ENCODE results near the gene BRME1.

BRME1 gene

DNA sequence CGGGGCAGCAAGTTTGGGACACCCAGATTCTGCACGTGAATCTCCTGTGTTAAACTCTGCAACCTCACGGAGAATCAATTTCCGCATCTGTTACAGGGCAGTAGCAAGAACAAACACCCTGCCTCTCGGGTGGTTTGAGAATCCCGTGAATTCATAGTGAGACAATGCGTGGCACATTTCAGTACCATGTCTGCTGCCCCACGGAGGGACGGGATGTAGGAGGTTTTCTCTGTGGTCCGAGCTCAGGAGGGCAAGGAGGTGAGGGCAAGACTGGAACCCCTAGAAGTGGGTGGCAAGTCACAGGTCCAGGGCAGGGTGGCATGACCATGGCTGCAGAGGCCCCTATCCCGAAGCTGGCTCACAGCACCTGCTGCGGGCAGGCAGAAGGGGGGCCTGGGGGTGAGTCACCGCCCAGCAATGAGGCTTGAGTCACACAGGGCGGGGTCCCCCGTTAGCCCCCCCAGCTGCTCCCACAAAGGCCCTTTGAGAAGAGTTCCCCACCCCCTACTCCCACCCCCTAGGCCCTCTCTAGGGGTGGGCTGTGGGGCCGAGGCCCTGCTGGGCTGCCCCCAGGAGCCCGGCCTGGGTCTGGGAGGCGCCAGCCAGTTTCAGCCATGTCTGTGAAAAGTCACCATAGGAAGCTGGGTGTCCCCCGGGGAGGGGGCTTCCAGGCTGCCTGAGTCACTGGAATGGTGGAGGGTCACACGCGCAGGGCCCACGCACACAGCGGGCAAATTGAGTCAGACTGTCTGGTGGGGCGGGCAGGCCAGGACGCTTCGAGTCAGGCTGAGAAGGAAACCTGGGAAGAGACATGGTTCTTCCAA lies 54.8 kb downstream of the BRME1 start:
- H3K9me3 ChIP-seq (ENCODE audit: insufficient read depth, low read depth, low read length) = no peaks in the 10 kb centered on the region
- H3K36me3 ChIP-seq (ENCODE audit: insufficient read depth, low read length) = no peaks in the 10 kb centered on the region
- H2AFZ ChIP-seq (ENCODE audit: low read length) = no peak overlapping the region
- no peaks in the 10 kb centered on the region for H4K20me1 ChIP-seq (ENCODE audit: insufficient read depth, low read length, poor library complexity, severe bottlenecking)
- no peaks in the 10 kb centered on the region for H3K9me2 ChIP-seq (replicated peaks; ENCODE audit: low read depth, low read length)
- H3K4me1 ChIP-seq (ENCODE audit: insufficient read depth, low read length, poor library complexity, severe bottlenecking) = peaks cover 14% of the 10 kb centered on the region
- H3F3A ChIP-seq (ENCODE audit: low read depth) = 0 out of 2 replicates have a peak, but pooled peaks cover 8% of the 10 kb centered on the region
- H3K4me3 ChIP-seq (ENCODE audit: low read length, poor library complexity, severe bottlenecking) = no peak overlapping the region
- H3K9ac ChIP-seq (ENCODE audit: low read depth, low read length, poor library complexity, severe bottlenecking) = no peak overlapping the region
- no peak overlapping the region for H3K4me2 ChIP-seq (ENCODE audit: low read depth, low read length, poor library complexity, severe bottlenecking)
- TF ChIP-seq, protein P1, sequence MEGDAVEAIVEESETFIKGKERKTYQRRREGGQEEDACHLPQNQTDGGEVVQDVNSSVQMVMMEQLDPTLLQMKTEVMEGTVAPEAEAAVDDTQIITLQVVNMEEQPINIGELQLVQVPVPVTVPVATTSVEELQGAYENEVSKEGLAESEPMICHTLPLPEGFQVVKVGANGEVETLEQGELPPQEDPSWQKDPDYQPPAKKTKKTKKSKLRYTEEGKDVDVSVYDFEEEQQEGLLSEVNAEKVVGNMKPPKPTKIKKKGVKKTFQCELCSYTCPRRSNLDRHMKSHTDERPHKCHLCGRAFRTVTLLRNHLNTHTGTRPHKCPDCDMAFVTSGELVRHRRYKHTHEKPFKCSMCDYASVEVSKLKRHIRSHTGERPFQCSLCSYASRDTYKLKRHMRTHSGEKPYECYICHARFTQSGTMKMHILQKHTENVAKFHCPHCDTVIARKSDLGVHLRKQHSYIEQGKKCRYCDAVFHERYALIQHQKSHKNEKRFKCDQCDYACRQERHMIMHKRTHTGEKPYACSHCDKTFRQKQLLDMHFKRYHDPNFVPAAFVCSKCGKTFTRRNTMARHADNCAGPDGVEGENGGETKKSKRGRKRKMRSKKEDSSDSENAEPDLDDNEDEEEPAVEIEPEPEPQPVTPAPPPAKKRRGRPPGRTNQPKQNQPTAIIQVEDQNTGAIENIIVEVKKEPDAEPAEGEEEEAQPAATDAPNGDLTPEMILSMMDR (conservative IDR thresholded peaks at IDR 0.05; ENCODE audit: low read length) = no peak
- TF ChIP-seq EZH2phosphoT487 (IDR thresholded peaks at IDR 0.05; ENCODE audit: borderline replicate concordance) = no peak
- H3K79me2 ChIP-seq (ENCODE audit: insufficient read depth, low read length) = no peaks in the 10 kb centered on the region
- H3K27me3 ChIP-seq (ENCODE audit: insufficient read depth, low read length, poor library complexity, severe bottlenecking) = no peaks in the 10 kb centered on the region

DNA sequence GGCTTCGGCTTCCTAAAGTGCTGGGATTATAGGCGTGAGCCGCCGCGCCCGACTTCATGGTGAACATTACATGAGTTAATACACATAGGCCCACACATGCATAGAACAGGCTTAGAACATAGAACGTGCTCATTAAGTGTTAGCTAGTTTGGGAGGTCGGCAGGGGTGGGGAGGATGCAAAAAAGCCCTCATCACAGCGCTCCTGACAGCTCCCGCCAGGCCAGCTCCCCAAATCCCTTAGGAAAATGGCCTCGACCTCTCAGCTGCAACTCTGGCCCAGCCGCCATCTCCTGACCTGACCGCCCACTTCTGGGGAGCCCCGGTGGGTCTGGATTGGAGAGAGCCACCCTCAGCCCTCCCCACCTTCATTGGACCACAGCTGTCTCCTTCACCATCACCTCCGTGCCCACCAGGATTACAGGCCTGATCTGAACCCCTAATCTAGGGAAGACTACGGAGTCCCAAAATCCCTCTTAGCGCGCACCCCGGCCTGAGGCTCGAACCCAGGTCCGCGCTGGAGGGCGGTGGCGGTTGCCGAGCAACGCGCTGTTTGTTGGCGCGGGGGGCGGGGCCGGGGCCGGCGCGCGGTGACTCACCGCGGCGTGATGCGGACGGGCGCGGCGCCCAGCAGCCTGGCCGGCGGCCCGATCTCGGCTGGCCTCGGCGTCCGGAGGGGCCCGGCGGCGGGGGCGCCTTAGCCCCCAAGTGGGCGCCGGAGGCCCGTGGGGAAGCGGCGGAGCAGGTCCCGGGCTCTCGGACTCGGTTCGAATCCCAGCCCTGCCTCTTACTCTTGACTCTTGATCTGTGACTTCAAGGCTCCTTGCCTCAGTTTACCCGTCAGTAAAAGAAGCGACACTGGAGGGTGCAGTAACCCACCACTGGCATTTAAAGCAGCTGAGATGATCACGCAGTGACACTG lies 55.7 kb downstream of the BRME1 start:
- Histone ChIP-seq H3K9me2 (replicated peaks; ENCODE audit: low read depth, low read length) (no peaks in the 10 kb centered on the region), H2AFZ (ENCODE audit: low read length) (no peak overlapping the region), H3K4me3 (ENCODE audit: low read length, poor library complexity, severe bottlenecking) (no peak overlapping the region), H3K36me3 (ENCODE audit: insufficient read depth, low read length) (no peaks in the 10 kb centered on the region), H3K27me3 (ENCODE audit: insufficient read depth, low read length, poor library complexity, severe bottlenecking) (no peaks in the 10 kb centered on the region), H3K79me2 (ENCODE audit: insufficient read depth, low read length) (no peaks in the 10 kb centered on the region), H3K9me3 (ENCODE audit: insufficient read depth, low read depth, low read length) (no peaks in the 10 kb centered on the region), H3F3A (ENCODE audit: low read depth) (0 out of 2 replicates have a peak, but pooled peaks cover 8% of the 10 kb centered on the region), H3K4me1 (ENCODE audit: insufficient read depth, low read length, poor library complexity, severe bottlenecking) (peaks cover 18% of the 10 kb centered on the region), H4K20me1 (ENCODE audit: insufficient read depth, low read length, poor library complexity, severe bottlenecking) (no peaks in the 10 kb centered on the region), H3K4me2 (ENCODE audit: low read depth, low read length, poor library complexity, severe bottlenecking) (no peak overlapping the region), H3K9ac (ENCODE audit: low read depth, low read length, poor library complexity, severe bottlenecking) (no peak overlapping the region)
- TF ChIP-seq EZH2phosphoT487 (IDR thresholded peaks at IDR 0.05; ENCODE audit: borderline replicate concordance) = no peak
- TF ChIP-seq, protein P1 (conservative IDR thresholded peaks at IDR 0.05; ENCODE audit: low read length) = no peak

DNA sequence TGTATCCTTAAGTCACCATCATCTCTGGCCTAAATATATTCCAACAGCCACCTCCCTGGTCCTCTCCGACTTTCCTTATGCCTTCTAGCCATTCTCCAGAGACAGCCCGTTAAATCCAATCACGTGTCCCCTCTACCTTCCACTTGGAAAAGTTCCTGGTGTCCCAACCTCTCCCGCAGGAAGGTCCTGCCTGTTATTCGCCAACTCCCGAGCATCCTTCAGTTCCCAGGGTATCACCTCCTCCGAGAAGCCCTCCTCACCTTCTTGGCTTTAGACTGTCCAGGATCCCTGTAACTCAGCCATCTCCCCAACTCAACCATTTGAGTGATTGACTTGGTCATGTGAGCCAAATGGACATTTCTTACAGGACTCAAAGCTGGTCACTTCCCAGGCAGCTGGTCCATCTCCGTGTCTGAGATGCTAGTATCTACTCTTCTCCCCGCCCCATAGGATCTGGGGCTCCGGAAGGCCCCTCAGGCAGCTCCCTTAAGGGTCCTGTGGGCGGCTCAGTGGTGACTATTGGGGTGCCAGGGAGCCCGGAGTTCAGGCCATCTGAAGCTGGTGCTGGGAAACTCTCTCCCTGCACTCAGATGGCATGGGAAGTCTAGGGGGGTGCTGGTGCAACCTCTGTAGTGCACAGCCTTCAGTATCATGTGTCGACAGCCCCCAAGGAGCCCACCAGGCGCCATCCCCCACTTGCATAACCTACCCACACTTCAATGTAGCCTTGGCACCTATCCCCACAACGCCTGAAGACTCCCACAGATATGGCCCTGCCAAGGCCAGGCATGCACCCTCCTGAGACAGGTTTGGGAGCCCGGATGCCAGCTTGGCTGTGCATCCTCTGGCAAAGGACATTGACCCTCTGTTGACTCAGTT lies 56.9 kb downstream of the BRME1 start:
- Histone ChIP-seq H3K9me3 (ENCODE audit: insufficient read depth, low read depth, low read length) (no peaks in the 10 kb centered on the region), H4K20me1 (ENCODE audit: insufficient read depth, low read length, poor library complexity, severe bottlenecking) (no peaks in the 10 kb centered on the region), H3K79me2 (ENCODE audit: insufficient read depth, low read length) (no peaks in the 10 kb centered on the region), H2AFZ (ENCODE audit: low read length) (no peak overlapping the region), H3K4me3 (ENCODE audit: low read length, poor library complexity, severe bottlenecking) (no peak overlapping the region), H3K9ac (ENCODE audit: low read depth, low read length, poor library complexity, severe bottlenecking) (no peak overlapping the region), H3K4me1 (ENCODE audit: insufficient read depth, low read length, poor library complexity, severe bottlenecking) (peaks cover 20% of the 10 kb centered on the region), H3K9me2 (replicated peaks; ENCODE audit: low read depth, low read length) (no peaks in the 10 kb centered on the region), H3K27me3 (ENCODE audit: insufficient read depth, low read length, poor library complexity, severe bottlenecking) (no peaks in the 10 kb centered on the region), H3K36me3 (ENCODE audit: insufficient read depth, low read length) (no peaks in the 10 kb centered on the region), H3F3A (ENCODE audit: low read depth) (0 out of 2 replicates have a peak, but pooled peaks cover 8% of the 10 kb centered on the region), H3K4me2 (ENCODE audit: low read depth, low read length, poor library complexity, severe bottlenecking) (no peak overlapping the region)
- TF ChIP-seq, protein P1 (conservative IDR thresholded peaks at IDR 0.05; ENCODE audit: low read length) = no peak
- TF ChIP-seq EZH2phosphoT487 (IDR thresholded peaks at IDR 0.05; ENCODE audit: borderline replicate concordance) = no peak

Data from Loucy (cell line).